Liver (tissue), 3 donors: ENCODE data around the gene ELK4.

Experiments used
- ATF3 ChIP-seq: IDR thresholded peaks from 2 replicates; pipeline ENCODE4 v1.6.1; 2016; ENCODE audit warnings: antibody characterized with exemption
- CTCF ChIP-seq: fragments of 150-350 bp; IDR thresholded peaks from 2 replicates; pipeline ENCODE4 v1.5.1; 2017; ENCODE audit warnings: improper control_type of control experiment, low read depth, low read length; ENCODE audit not compliant: missing input control
- FOXA1 ChIP-seq: IDR thresholded peaks from 2 replicates; pipeline ENCODE4 v1.6.1; 2016; ENCODE audit warnings: antibody characterized with exemption
- GABPA ChIP-seq, 2 donors: IDR thresholded peaks in 1 of 2; conservative IDR thresholded peaks in 1 of 2; 2 replicates each; pipeline ENCODE4 v1.6.1; 2016; ENCODE audit warnings: antibody characterized with exemption in 2 of 2, mild to moderate bottlenecking in 1 of 2, moderate library complexity in 1 of 2
- HNF4A ChIP-seq, 2 donors: conservative IDR thresholded peaks; 2 replicates each; pipeline ENCODE4 v1.6.1; 2016; ENCODE audit warnings: antibody characterized with exemption in 2 of 2, mild to moderate bottlenecking in 2 of 2
- JUND ChIP-seq, 2 donors: IDR thresholded peaks; 2 replicates each; pipeline ENCODE4 v1.6.1; 2016; ENCODE audit warnings: antibody characterized with exemption in 2 of 2
- MAX ChIP-seq: IDR thresholded peaks from 2 replicates; pipeline ENCODE4 v1.6.1; 2016; ENCODE audit warnings: antibody characterized with exemption
- RAD21 ChIP-seq, 2 donors: IDR thresholded peaks; 2 replicates each; pipeline ENCODE4 v1.6.1; 2016; ENCODE audit warnings: antibody characterized with exemption in 2 of 2, mild to moderate bottlenecking in 2 of 2
- REST ChIP-seq: IDR thresholded peaks from 2 replicates; pipeline ENCODE4 v1.6.1; 2016; ENCODE audit warnings: antibody characterized with exemption, mild to moderate bottlenecking
- RXRA ChIP-seq, 2 donors: IDR thresholded peaks; 2 replicates each; pipeline ENCODE4 v1.6.1; 2017 to 2018; ENCODE audit warnings: antibody characterized with exemption in 2 of 2, mild to moderate bottlenecking in 1 of 2
- SP1 ChIP-seq: IDR thresholded peaks from 2 replicates; pipeline ENCODE4 v1.6.1; 2018; ENCODE audit warnings: antibody characterized with exemption, mild to moderate bottlenecking
- TAF1 ChIP-seq: conservative IDR thresholded peaks from 2 replicates; pipeline ENCODE4 v1.6.1; 2016; ENCODE audit warnings: antibody characterized with exemption, mild to moderate bottlenecking
- YY1 ChIP-seq: IDR thresholded peaks from 2 replicates; pipeline ENCODE4 v1.6.1; 2016; ENCODE audit warnings: antibody characterized with exemption, mild to moderate bottlenecking
- ZBTB33 ChIP-seq: IDR thresholded peaks from 2 replicates; pipeline ENCODE4 v1.6.1; 2016; ENCODE audit warnings: antibody characterized with exemption
- donor health status: healthy.
- donor health status: healthy.

GRCh38 chr1:205623646-205624045 lies 8.2 kb downstream of the ELK4 start:
- TF ChIP-seq CTCF (no peak), MAX (no peak), GABPA (IDR thresholded peaks at IDR 0.05 in 1 of 2, conservative IDR thresholded peaks at IDR 0.05 in 1 of 2) (no peak), TAF1 (no peak), YY1 (no peak), RAD21 (IDR thresholded peaks at IDR 0.05) (no peak), REST (no peak), HNF4A (conservative IDR thresholded peaks at IDR 0.05) (no peak), ZBTB33 (no peak), JUND (IDR thresholded peaks at IDR 0.05) (no peak), ATF3 (no peak), SP1 (no peak), FOXA1 (no peak), RXRA (IDR thresholded peaks at IDR 0.05) (no peak)
